IMR-90 (cell line): ENCODE results near the gene PLEKHA8.

Source experiments
- BHLHE40 ChIP-seq: fragments of 150-350 bp; IDR thresholded peaks from 2 replicates; pipeline ENCODE4 v1.6.1; 2016; ENCODE audit warnings: mild to moderate bottlenecking, low read depth, low read length
- CHD1 ChIP-seq: IDR thresholded peaks from 2 replicates; pipeline ENCODE4 v1.6.1; 2012; ENCODE audit warnings: low read depth, low read length, improper control_type of control experiment
- FOS ChIP-seq: fragments of 150-350 bp; IDR thresholded peaks from 2 replicates; pipeline ENCODE4 v1.6.1; 2016; ENCODE audit warnings: low read depth, low read length
- MXI1 ChIP-seq: IDR thresholded peaks from 2 replicates; pipeline ENCODE4 v1.6.1; 2012; ENCODE audit warnings: low read depth, mild to moderate bottlenecking, low read length, moderate library complexity, borderline replicate concordance
- NFE2L2 ChIP-seq: fragments of 150-350 bp; IDR thresholded peaks from 2 replicates; pipeline ENCODE4 v1.6.1; 2016; ENCODE audit warnings: low read depth, mild to moderate bottlenecking, low read length
- POLR2A ChIP-seq: IDR thresholded peaks from 2 replicates; pipeline ENCODE4 v1.6.1; 2012; ENCODE audit warnings: mild to moderate bottlenecking, low read depth, low read length
- RAD21 ChIP-seq: IDR thresholded peaks from 2 replicates; pipeline ENCODE4 v1.6.1; 2012; ENCODE audit warnings: low read length, improper control_type of control experiment
- RCOR1 ChIP-seq: IDR thresholded peaks from 2 replicates; pipeline ENCODE4 v1.6.1; 2012; ENCODE audit warnings: mild to moderate bottlenecking, low read length, improper control_type of control experiment; ENCODE audit not compliant: insufficient replicate concordance
- RFX5 ChIP-seq: IDR thresholded peaks from 2 replicates; pipeline ENCODE4 v1.8.0; 2012; ENCODE audit warnings: low read depth, mild to moderate bottlenecking, low read length, moderate library complexity
- SMC3 ChIP-seq: fragments of 150-350 bp; IDR thresholded peaks from 2 replicates; pipeline ENCODE4 v1.6.1; 2016; ENCODE audit warnings: low read depth, mild to moderate bottlenecking, antibody characterized with exemption, low read length, moderate library complexity
- USF2 ChIP-seq: fragments of 150-350 bp; IDR thresholded peaks from 2 replicates; pipeline ENCODE4 v1.6.1; 2017; ENCODE audit warnings: mild to moderate bottlenecking, antibody characterized with exemption, low read length, low read depth
- TF ChIP-seq, protein P1 (sequence below): conservative IDR thresholded peaks from 2 replicates; pipeline ENCODE4 v1.5.1; 2012; ENCODE audit warnings: mild to moderate bottlenecking, low read depth, low read length, improper control_type of control experiment

- TF ChIP-seq POLR2A: no peak
- TF ChIP-seq, protein P1, sequence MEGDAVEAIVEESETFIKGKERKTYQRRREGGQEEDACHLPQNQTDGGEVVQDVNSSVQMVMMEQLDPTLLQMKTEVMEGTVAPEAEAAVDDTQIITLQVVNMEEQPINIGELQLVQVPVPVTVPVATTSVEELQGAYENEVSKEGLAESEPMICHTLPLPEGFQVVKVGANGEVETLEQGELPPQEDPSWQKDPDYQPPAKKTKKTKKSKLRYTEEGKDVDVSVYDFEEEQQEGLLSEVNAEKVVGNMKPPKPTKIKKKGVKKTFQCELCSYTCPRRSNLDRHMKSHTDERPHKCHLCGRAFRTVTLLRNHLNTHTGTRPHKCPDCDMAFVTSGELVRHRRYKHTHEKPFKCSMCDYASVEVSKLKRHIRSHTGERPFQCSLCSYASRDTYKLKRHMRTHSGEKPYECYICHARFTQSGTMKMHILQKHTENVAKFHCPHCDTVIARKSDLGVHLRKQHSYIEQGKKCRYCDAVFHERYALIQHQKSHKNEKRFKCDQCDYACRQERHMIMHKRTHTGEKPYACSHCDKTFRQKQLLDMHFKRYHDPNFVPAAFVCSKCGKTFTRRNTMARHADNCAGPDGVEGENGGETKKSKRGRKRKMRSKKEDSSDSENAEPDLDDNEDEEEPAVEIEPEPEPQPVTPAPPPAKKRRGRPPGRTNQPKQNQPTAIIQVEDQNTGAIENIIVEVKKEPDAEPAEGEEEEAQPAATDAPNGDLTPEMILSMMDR: no peak
- TF ChIP-seq USF2: no peak
- TF ChIP-seq NFE2L2: no peak
- TF ChIP-seq FOS: no peak
- no peak for TF ChIP-seq MXI1
- no peak for TF ChIP-seq RCOR1
- no peak for TF ChIP-seq RAD21
- TF ChIP-seq RFX5: no peak
- TF ChIP-seq CHD1: no peak
- no peak for TF ChIP-seq SMC3
- no peak for TF ChIP-seq BHLHE40
These were observed 9.8 kb upstream of the PLEKHA8 start for GRCh38 chr7:30018451-30018850.
